Activated naive CD4-positive, alpha-beta T cell treated with anti-CD3 and anti-CD28 coated beads, Interleukin-2, amount 50 U/mL, for 72 hours (primary cell): ENCODE measurements around the gene IL17RE. TPM values are rescaled to one million over a fixed set of nuclear protein-coding genes. Genes with fewer than 3 reads are reported as not detected.
"Not testable (repeated sequence)": the region's sequence is repeated elsewhere in the genome, so short reads cannot be mapped to it uniquely, and the experiment has no call there.

Experiments
- ATAC-seq, 2 donors: fragments of 150-1000 bp; cut with Tn5 transposase; 2 replicates each; pipeline ENCODE4 v1.10.0; 2021; ENCODE audit warnings: mild to moderate bottlenecking in 2 of 2, moderate library complexity in 2 of 2
- DNase-seq, 2 donors: peaks; one replicate each; pipeline ENCODE4 v3.0.0; 2021 to 2022; ENCODE audit warnings: low spot score in 2 of 2
- H3K27ac Mint-ChIP-seq, 2 donors: one replicate each; pipeline ENCODE4 v1.8.0; 2022; ENCODE audit warnings: mild to moderate bottlenecking in 2 of 2, mixed read lengths in 2 of 2
- H3K36me3 Mint-ChIP-seq, 2 donors: one replicate each; pipeline ENCODE4 v1.8.0; 2022; ENCODE audit warnings: mixed read lengths in 2 of 2
- H3K9me3 Mint-ChIP-seq, 2 donors: one replicate each; pipeline ENCODE4 v1.8.0; 2022; ENCODE audit warnings: mixed read lengths in 2 of 2
- total RNA-seq, 2 donors: library from RNA; stranded (reverse); gene quantifications; one replicate each; pipeline ENCODE4 v1.2.3, GENCODE V29; 2022

IL17RE gene
- total RNA-seq, 2 donors from 2014 or later, result 0.61 to 1.4 TPM

DNA sequence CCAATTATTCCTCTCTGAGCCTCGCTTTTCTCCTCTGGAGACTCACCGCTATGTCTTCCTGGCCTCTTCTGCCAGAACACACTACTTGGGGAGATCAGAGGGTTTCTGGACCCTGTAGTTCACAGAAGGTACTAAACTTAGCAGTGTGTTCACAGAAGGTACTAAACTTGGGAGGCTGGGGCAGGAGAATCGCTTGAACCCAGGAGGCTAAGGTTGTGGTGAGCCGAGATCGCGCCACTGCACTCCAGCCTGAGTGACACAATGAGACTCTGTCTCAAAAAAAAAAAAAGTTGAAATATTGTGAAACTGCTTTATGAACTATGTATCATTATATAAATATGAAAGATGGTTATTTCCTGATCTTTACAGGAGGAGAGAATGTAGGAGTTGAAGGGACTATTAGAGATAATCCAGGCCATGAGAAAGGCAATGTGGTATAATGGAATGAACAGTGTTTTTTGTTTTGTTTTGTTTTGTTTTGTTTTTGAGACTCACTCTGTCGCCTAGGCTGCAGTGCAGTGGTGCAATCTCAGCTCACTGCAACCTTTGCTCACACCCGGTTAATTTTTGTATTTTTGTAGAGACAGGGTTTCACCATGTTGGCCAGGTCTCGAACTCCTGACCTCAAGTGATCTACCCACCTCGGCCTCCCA, 5.8 kb upstream of the IL17RE start:
- Mint-ChIP-seq H3K9me3 (peaks cover 4 to 15% of the 10 kb centered on the region in 2 donors), H3K36me3 (peaks cover 26 to 30% of the 10 kb centered on the region in 2 donors), H3K27ac (peak overlapping the region in 1 of 2 donors; percentile 25)
- not testable (repeated sequence) for ATAC-seq, DNase-seq

GRCh38 chr3:9897408-9898372, 5.0 kb upstream of the IL17RE start:
- Mint-ChIP-seq H3K36me3 (peaks cover 21 to 23% of the 10 kb centered on the region in 2 donors), H3K27ac (peak overlapping the region in 1 of 2 donors; percentile 47), H3K9me3 (peaks cover 4 to 10% of the 10 kb centered on the region in 2 donors)
- ATAC-seq (no peak), DNase-seq (no peak)

DNA sequence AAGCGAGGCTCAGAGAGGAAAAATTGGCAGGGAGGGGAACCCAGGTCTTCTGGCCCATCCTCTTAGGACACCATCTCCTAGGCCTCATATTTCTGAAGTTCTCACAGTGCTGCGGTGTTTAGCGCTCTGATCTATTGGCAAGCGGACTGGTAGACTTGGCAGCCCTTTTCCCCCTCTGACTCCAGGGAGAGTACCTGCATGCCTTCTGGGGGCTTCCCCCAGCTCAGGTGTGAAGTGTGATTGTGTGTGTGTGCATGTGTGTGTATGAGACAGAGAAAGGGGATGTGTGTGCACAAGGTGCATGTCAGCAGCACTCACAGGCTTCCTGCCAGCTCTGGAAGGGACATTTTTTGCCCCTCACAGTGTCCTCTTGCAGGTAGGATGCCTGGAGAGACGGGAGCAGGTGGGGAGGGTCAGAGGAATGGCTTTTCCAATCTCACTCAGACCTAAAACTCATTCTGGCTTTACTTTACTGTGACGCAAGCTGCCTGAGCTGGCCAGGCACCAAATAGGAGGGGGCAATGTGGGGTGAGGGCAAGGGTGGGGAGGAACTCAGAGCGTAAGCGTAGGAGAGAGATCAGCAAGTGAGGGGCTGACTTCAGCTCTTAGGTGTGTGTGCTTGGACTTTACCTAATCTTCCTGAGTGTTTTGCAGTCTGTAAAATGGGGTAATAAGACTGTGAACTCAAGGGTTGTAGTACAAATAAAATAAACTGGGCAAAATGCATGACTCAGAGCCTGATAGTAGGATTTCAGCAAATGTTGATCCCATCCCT, 4.0 kb upstream of the IL17RE start:
- no peak for ATAC-seq
- H3K27ac Mint-ChIP-seq, result peak overlapping the region in 1 of 2 donors; percentile 47
- peaks cover 11 to 14% of the 10 kb centered on the region in 2 donors for H3K36me3 Mint-ChIP-seq
- peaks cover 4 to 5% of the 10 kb centered on the region in 2 donors for H3K9me3 Mint-ChIP-seq
- no peak for DNase-seq

- Mint-ChIP-seq H3K9me3 (peaks cover 4 to 5% of the 10 kb centered on the region in 2 donors), H3K27ac (no peak overlapping the region), H3K36me3 (peaks cover 6 to 8% of the 10 kb centered on the region in 2 donors)
- ATAC-seq (no peak), DNase-seq (no peak)
Observed at GRCh38 chr3:9899289-9899791, 3.3 kb upstream of the IL17RE start.

DNA sequence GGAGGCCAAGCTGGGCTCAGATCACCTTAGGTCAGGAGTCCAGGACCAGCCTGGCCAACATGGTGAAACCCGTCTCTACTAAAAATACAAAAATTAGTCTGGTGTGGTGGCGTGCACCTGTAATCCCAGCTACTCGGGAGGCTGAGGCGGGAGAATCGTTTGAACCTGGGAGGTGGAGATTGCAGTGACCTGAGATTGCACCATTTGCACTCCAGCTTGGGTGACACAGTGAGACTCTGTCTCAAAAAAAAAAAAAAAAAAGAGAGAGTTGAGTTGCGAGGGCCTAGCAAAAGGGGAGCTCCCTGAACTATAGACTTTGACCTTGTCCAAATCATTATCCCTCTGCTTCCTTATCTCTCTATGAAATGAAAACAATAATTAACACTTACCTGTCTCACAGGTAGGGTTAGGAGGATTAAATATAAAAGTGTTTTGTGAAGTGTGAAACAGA, 1.7 kb upstream of the IL17RE start:
- not testable (repeated sequence) for ATAC-seq, H3K36me3 Mint-ChIP-seq, H3K9me3 Mint-ChIP-seq, DNase-seq
- peak overlapping the region in 1 of 2 donors; percentile 15 for H3K27ac Mint-ChIP-seq

GRCh38 chr3:9901967-9902366, 681 bp upstream of the IL17RE start:
- Mint-ChIP-seq H3K27ac (peak overlapping the region in 1 of 2 donors; percentile 60), H3K9me3 (no peaks in the 10 kb centered on the region), H3K36me3 (no peaks in the 10 kb centered on the region)

GRCh38 chr3:9903238-9903624, 583 bp downstream of the IL17RE start:
- Mint-ChIP-seq H3K27ac (peak overlapping the region; percentile 73 to 83), H3K36me3 (no peaks in the 10 kb centered on the region), H3K9me3 (no peaks in the 10 kb centered on the region)
- DNase-seq (no peak), ATAC-seq (peak in 1 of 2 donors; percentile 38)

More at GRCh38 chr3:9901967-9902366, 681 bp upstream of the IL17RE start:
- DNase-seq (no peak), ATAC-seq (peak; percentile 63 to 79)

GRCh38 chr3:9903904-9904303, 1.3 kb downstream of the IL17RE start:
- no peak for DNase-seq
- no peaks in the 10 kb centered on the region for H3K36me3 Mint-ChIP-seq
- no peaks in the 10 kb centered on the region for H3K9me3 Mint-ChIP-seq
- ATAC-seq, result no peak
- H3K27ac Mint-ChIP-seq, result no peak overlapping the region

- DNase-seq (no peak), ATAC-seq (no peak)
- Mint-ChIP-seq H3K9me3 (no peaks in the 10 kb centered on the region), H3K27ac (no peak overlapping the region), H3K36me3 (no peaks in the 10 kb centered on the region)
Observed at GRCh38 chr3:9906480-9906879, 3.8 kb downstream of the IL17RE start.

- no peaks in the 10 kb centered on the region for H3K36me3 Mint-ChIP-seq
- H3K9me3 Mint-ChIP-seq, result no peaks in the 10 kb centered on the region
- ATAC-seq, result no peak
Observed at GRCh38 chr3:9908286-9908685, 5.6 kb downstream of the IL17RE start.

GRCh38 chr3:9909221-9910013, 6.8 kb downstream of the IL17RE start:
- ATAC-seq (peak in 1 of 2 donors; percentile 64), DNase-seq (no peak)
- Mint-ChIP-seq H3K9me3 (no peaks in the 10 kb centered on the region), H3K27ac (no peak overlapping the region), H3K36me3 (no peaks in the 10 kb centered on the region)

More at GRCh38 chr3:9908286-9908685, 5.6 kb downstream of the IL17RE start:
- no peak overlapping the region for H3K27ac Mint-ChIP-seq
- DNase-seq, result no peak

GRCh38 chr3:9911863-9912262, 9.2 kb downstream of the IL17RE start:
- H3K9me3 Mint-ChIP-seq, result no peaks in the 10 kb centered on the region
- DNase-seq (no peak), ATAC-seq (no peak)
- no peak overlapping the region for H3K27ac Mint-ChIP-seq
- no peaks in the 10 kb centered on the region for H3K36me3 Mint-ChIP-seq

GRCh38 chr3:9912294-9912935, 9.8 kb downstream of the IL17RE start:
- no peak overlapping the region for H3K27ac Mint-ChIP-seq
- no peaks in the 10 kb centered on the region for H3K36me3 Mint-ChIP-seq
- no peak for DNase-seq
- H3K9me3 Mint-ChIP-seq, result no peaks in the 10 kb centered on the region
- ATAC-seq, result no peak

GRCh38 chr3:9913601-9914000, 11.0 kb downstream of the IL17RE start:
- Mint-ChIP-seq H3K9me3 (no peaks in the 10 kb centered on the region), H3K27ac (no peak overlapping the region), H3K36me3 (no peaks in the 10 kb centered on the region)
- ATAC-seq (no peak), DNase-seq (no peak)

DNA sequence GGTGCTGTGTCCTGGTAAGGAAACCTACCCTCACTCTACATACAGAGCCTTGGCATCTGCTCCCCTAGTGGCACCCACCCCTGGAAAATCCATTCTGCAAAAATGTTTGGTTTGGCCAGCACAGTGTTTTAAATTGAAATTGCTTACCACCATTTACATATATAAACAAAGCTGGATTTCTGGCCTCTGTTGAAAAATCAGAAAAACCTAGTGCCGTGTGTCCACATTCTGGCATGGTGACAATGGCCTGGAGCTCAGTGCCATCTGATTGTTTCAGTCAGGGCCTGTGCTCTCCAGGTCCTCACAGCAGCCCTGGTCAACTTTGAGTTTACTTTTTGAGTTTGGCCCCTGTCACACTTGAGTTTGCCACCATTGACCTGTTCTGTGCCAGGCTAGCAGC, 11.4 kb downstream of the IL17RE start:
- Mint-ChIP-seq H3K9me3 (no peaks in the 10 kb centered on the region), H3K27ac (no peak overlapping the region), H3K36me3 (no peaks in the 10 kb centered on the region)
- DNase-seq (no peak), ATAC-seq (no peak)
